K562 (cell line): ENCODE data around the gene PACC1. TPM values are rescaled to one million over a fixed set of nuclear protein-coding genes. Genes with fewer than 3 reads are reported as not detected.
A peak's percentile ranks its signal among the peaks of the same experiment; 100 is the strongest.

Experiments
- ATAC-seq: fragments of 200-7000 bp; cut with Tn5 transposase; 3 replicates; pipeline ENCODE4 v1.9.1; 2020; ENCODE audit warnings: moderate library complexity
- BruUV-seq: library from RNA; stranded (reverse); fragments of 400-500 nt; replicated peaks from 2 replicates; lab custom pipeline; 2021; lab: Mats Ljungman, UMichigan
- CTCF ChIA-PET: fragments of 300-600 bp; formaldehyde crosslinking; extraction: SDS; loops from one replicate; lab custom pipeline; 2021; ENCODE audit warnings: low intra/inter-chr PET ratio; lab: Yijun Ruan, JAX
- POLR2A ChIA-PET: fragments of 300-600, 350-650 bp; sonication (Branson Sonifier 250); formaldehyde crosslinking; extraction: SDS; loops from one replicate; lab custom pipeline; 2021; ENCODE audit warnings: antibody characterized with exemption, inconsistent platforms; lab: Yijun Ruan, JAX
- DNase-seq, 4 experiments: peaks; one replicate each; pipeline versions ENCODE4 v3.0.0 to v3.0.0-alpha.2; 2011 to 2018; ENCODE audit warnings: low spot score in 3 of 4, mixed read lengths in 3 of 4; ENCODE audit errors: extremely low read depth in 1 of 4
- FAIRE-seq: peaks from 2 replicates; lab custom pipeline; 2011; peaks lifted over from hg19 to GRCh38; lab: Jason Lieb, UNC
- H2AFZ ChIP-seq: 2 replicates; pipeline ENCODE4 v1.6.0; 2011; ENCODE audit warnings: low read depth, low read length, control low read depth, inconsistent platforms
- H3K27ac ChIP-seq: fragments of 200-600 bp; 3 replicates; pipeline ENCODE4 v1.8.0; 2011; ENCODE audit warnings: low read depth, mild to moderate bottlenecking, control low read depth, inconsistent platforms, low read length, moderate library complexity, mixed read lengths; ENCODE audit errors: extremely low read depth
- H3K27me3 ChIP-seq, 2 experiments: fragments of 300-600 bp in 1 of 2; 2 replicates in 1 of 2; 3 replicates in 1 of 2; pipeline versions ENCODE4 v1.6.0 to v1.8.0; 2011; ENCODE audit warnings: inconsistent platforms in 2 of 2, low read length in 2 of 2, mild to moderate bottlenecking in 1 of 2, mixed read lengths in 1 of 2, moderate library complexity in 1 of 2; ENCODE audit not compliant: control insufficient read depth in 2 of 2, insufficient read depth in 2 of 2
- H3K36me3 ChIP-seq: fragments of 300-600 bp; 3 replicates; pipeline ENCODE4 v1.8.0; 2011; ENCODE audit warnings: mild to moderate bottlenecking, low read length, inconsistent platforms; ENCODE audit not compliant: control insufficient read depth, insufficient read depth
- H3K4me1 ChIP-seq, 2 experiments: fragments of 200-600 bp in 1 of 2; replicated peaks in 1 of 2; 2 replicates in 1 of 2; 3 replicates in 1 of 2; pipeline versions ENCODE4 v1.5.1 to v1.8.0; 2011; ENCODE audit warnings: inconsistent platforms in 2 of 2, low read length in 2 of 2, mild to moderate bottlenecking in 1 of 2, mixed read lengths in 1 of 2, moderate library complexity in 1 of 2; ENCODE audit not compliant: control insufficient read depth in 2 of 2, insufficient read depth in 2 of 2
- H3K4me2 ChIP-seq: 2 replicates; pipeline ENCODE4 v1.6.1; 2011; ENCODE audit warnings: low read length, control low read depth, inconsistent platforms, mixed read lengths; ENCODE audit not compliant: insufficient read depth
- H3K4me3 ChIP-seq: fragments of 200-600 bp; sonication (generic), shearing (Covaris generic); 2 replicates; pipeline ENCODE4 v1.5.1; 2016; ENCODE audit warnings: control low read depth, inconsistent platforms
- H3K79me2 ChIP-seq: fragments of 200-600 bp; 3 replicates; pipeline ENCODE4 v1.8.0; 2011; ENCODE audit warnings: low read length, inconsistent platforms; ENCODE audit not compliant: control insufficient read depth, insufficient read depth
- H3K9ac ChIP-seq, 2 experiments: 2 replicates each; pipeline versions ENCODE4 v1.6.0 to v1.6.1; 2011; ENCODE audit warnings: low read depth in 2 of 2, low read length in 2 of 2, control low read depth in 1 of 2, inconsistent platforms in 1 of 2, mild to moderate bottlenecking in 1 of 2, mixed read lengths in 1 of 2; ENCODE audit not compliant: insufficient read depth in 1 of 2
- H3K9me1 ChIP-seq: one replicate; pipeline ENCODE4 v1.6.0; 2011; ENCODE audit warnings: inconsistent platforms, mild to moderate bottlenecking, low read length, moderate library complexity; ENCODE audit not compliant: control insufficient read depth, insufficient read depth
- H3K9me3 ChIP-seq: replicated peaks from 2 replicates; pipeline ENCODE4 v1.5.1; 2011; ENCODE audit warnings: low read depth, low read length, inconsistent platforms; ENCODE audit not compliant: control insufficient read depth, insufficient read depth
- H4K20me1 ChIP-seq: replicated peaks from 2 replicates; pipeline ENCODE4 v1.6.1; 2011; ENCODE audit warnings: low read length, inconsistent platforms, mixed read lengths; ENCODE audit not compliant: control insufficient read depth, insufficient read depth
- ARID1B ChIP-seq: fragments of 450-650 bp; IDR thresholded peaks from 2 replicates; pipeline ENCODE4 v1.6.1; 2016; ENCODE audit warnings: antibody characterized with exemption, mild to moderate bottlenecking, inconsistent platforms
- ATF1 ChIP-seq, 2 experiments: fragments of 450-650 bp in 1 of 2; IDR thresholded peaks; 2 replicates each; pipeline ENCODE4 v1.6.1; 2016; ENCODE audit warnings: missing compliant biosample characterization in 1 of 2, missing genetic modification characterization in 1 of 2
- BCOR ChIP-seq: fragments of 450-650 bp; IDR thresholded peaks from 2 replicates; pipeline ENCODE4 v1.6.1; 2016
- DIDO1 ChIP-seq: fragments of 450-650 bp; IDR thresholded peaks from 2 replicates; pipeline ENCODE4 v1.6.1; 2016; ENCODE audit warnings: low read depth, missing biosample characterization, missing genetic modification characterization
- ELF1 ChIP-seq: fragments of 200-800 bp; sonication (Bioruptor generic); IDR thresholded peaks from 2 replicates; pipeline ENCODE4 v1.6.1; 2016; ENCODE audit warnings: missing genetic modification characterization, missing compliant biosample characterization
- MIER1 ChIP-seq: fragments of 450-650 bp; IDR thresholded peaks from 2 replicates; pipeline ENCODE4 v1.6.1; 2016; ENCODE audit warnings: antibody characterized with exemption, mild to moderate bottlenecking, low read depth
- NR3C1 ChIP-seq: sonication (generic); formaldehyde crosslinking; IDR thresholded peaks from 2 replicates; pipeline ENCODE4 v1.8.1; 2022; ENCODE audit warnings: missing genetic modification reagents
- NRF1 ChIP-seq, 2 experiments: fragments of 450-650 bp; IDR thresholded peaks in 1 of 2; conservative IDR thresholded peaks in 1 of 2; 2 replicates each; pipeline ENCODE4 v1.6.1; 2014; ENCODE audit warnings: mild to moderate bottlenecking in 2 of 2
- RAD21 ChIP-seq, 2 experiments: fragments of 250-450 bp in 1 of 2; fragments of 450-650 bp in 1 of 2; sonication (Bioruptor Pico) in 1 of 2; formaldehyde crosslinking in 1 of 2; IDR thresholded peaks in 1 of 2; conservative IDR thresholded peaks in 1 of 2; 2 replicates each; pipeline versions ENCODE4 v1.4.0 to v1.8.0; 2020 to 2022; ENCODE audit warnings: mild to moderate bottlenecking in 2 of 2, moderate library complexity in 1 of 2
- RBM15 ChIP-seq: fragments of 200-400 bp; formaldehyde crosslinking; IDR thresholded peaks from 2 replicates; pipeline ENCODE4 v1.6.1; 2018; ENCODE audit warnings: mild to moderate bottlenecking, low read length, moderate library complexity; ENCODE audit not compliant: insufficient read depth
- RUNX1 ChIP-seq: sonication (generic); IDR thresholded peaks from 2 replicates; pipeline ENCODE4 v1.6.1; 2016; ENCODE audit warnings: antibody characterized with exemption, low read depth
- SP2 ChIP-seq: IDR thresholded peaks from 2 replicates; pipeline ENCODE4 v1.6.1; 2011; ENCODE audit warnings: mild to moderate bottlenecking, low read depth, low read length, moderate library complexity; ENCODE audit not compliant: poor library complexity, severe bottlenecking; ENCODE audit errors: extremely low read depth
- XRCC5 ChIP-seq: fragments of 200-400 bp; formaldehyde crosslinking; IDR thresholded peaks from 2 replicates; pipeline ENCODE4 v1.6.1; 2017; ENCODE audit warnings: low read depth, mild to moderate bottlenecking, low read length
- ZBTB9 ChIP-seq: fragments of 450-650 bp; formaldehyde crosslinking; IDR thresholded peaks from 2 replicates; pipeline ENCODE4 v1.4.0; 2020; ENCODE audit warnings: mild to moderate bottlenecking, moderate library complexity
- ZFP30 ChIP-seq: fragments of 250-450 bp; sonication (Bioruptor Pico); IDR thresholded peaks from 2 replicates; pipeline ENCODE4 v1.8.0; 2022; ENCODE audit warnings: moderate library complexity, mild to moderate bottlenecking, inconsistent platforms, borderline replicate concordance
- ZNF124 ChIP-seq: sonication (generic); formaldehyde crosslinking; IDR thresholded peaks from 2 replicates; pipeline ENCODE4 v1.8.1; 2022; ENCODE audit warnings: missing genetic modification reagents
- ZNF277 ChIP-seq: fragments of 250-450 bp; sonication (Bioruptor Pico); IDR thresholded peaks from 2 replicates; pipeline ENCODE4 v1.8.0; 2022; ENCODE audit warnings: inconsistent platforms, mild to moderate bottlenecking, moderate library complexity, borderline replicate concordance
- WGBS: fragments of 100-300 bp; shearing (Covaris generic); methylation state at CpG from one replicate; pipeline ENCODE4 v1.1.6; 2016; ENCODE audit warnings: low coverage, mixed read lengths; ENCODE audit not compliant: insufficient coverage; ENCODE audit errors: missing lambda C conversion rate; 5-methylcytosine and 5-hydroxymethylcytosine counted together
- in situ Hi-C: fragments of 300-500 bp; cut with MboI; formaldehyde crosslinking; loops from 4 replicates; pipeline ENCODE4 v1.15.0; 2018; ENCODE audit warnings: inconsistent platforms, mixed read lengths
- intact Hi-C: fragments of 100-400 bp; cut with micrococcal nuclease; formaldehyde crosslinking; loops from 2 replicates; pipeline ENCODE4 v1.14.2; 2022
- polyA plus RNA-seq, 8 experiments: library from polyadenylated mRNA; depleted of rRNA in 4 of 8; stranded (reverse) in 5 of 8; unstranded in 3 of 8; fragments of >200 nt; fragmentation: Nextera tagmentation in 2 of 8; fragmentation: Illumina TruSeq in 1 of 8; extraction: Ambion mirVana in 2 of 8; extraction: Trizol in 1 of 8; gene quantifications; 2 replicates each; pipeline versions ENCODE4 v1.2.1 to v1.2.3, GENCODE V29; 2011 to 2014; ENCODE audit warnings: inconsistent platforms in 1 of 8, missing spikeins in 1 of 8
- total RNA-seq, 7 experiments: library from RNA; depleted of rRNA in 6 of 7; stranded (reverse); fragments of >200 nt in 6 of 7; fragmentation: Illumina TruSeq in 2 of 7; extraction: Trizol in 2 of 7; gene quantifications; 2 replicates each; pipeline versions ENCODE4 v1.2.1 to v1.2.3, GENCODE V29; 2011 to 2021; ENCODE audit warnings: low replicate concordance in 1 of 7

Gene PACC1
- total and polyA plus RNA-seq, 9 of the 15 experiments (the other 6 are each of a cell fraction or from before 2014, with no cell fraction given): 7.1 to 19.3 (median 14.9) TPM

GRCh38 chr1:212432272-212432660 is 17.6 kb upstream of the PACC1 start (continued):
- 0 out of 4 replicates have a peak, but pooled peaks of 1 of the 2 experiments have one; percentile 18 for TF ChIP-seq RAD21 (CRISPR knock-in tag; conservative IDR thresholded peaks at IDR 0.05 in 1 of 2, IDR thresholded peaks at IDR 0.05 in 1 of 2)
- TF ChIP-seq, all 486 proteins: peak for 16

GRCh38 chr1:212431644-212432043 is 17.0 kb upstream of the PACC1 start:
- in situ Hi-C loops: no loop called here
- H4K20me1 ChIP-seq: peaks cover 8% of the 10 kb centered on the region; the same call in 1 of the 2 replicates
- FAIRE-seq (no peak), DNase-seq (no peak), ATAC-seq (no peak)
- peak overlapping the region; percentile 6 to 39; a peak in 2 of 4 replicates for H3K9ac ChIP-seq
- H3K9me1 ChIP-seq: no peaks in the 10 kb centered on the region
- TF ChIP-seq BCOR (no peak), DIDO1 (tag) (no peak), NRF1 (conservative IDR thresholded peaks at IDR 0.05 in 1 of 2, IDR thresholded peaks at IDR 0.05 in 1 of 2) (no peak), ZNF277 (no peak), SP2 (no peak), ZFP30 (CRISPR knock-in tag) (no peak), ELF1 (tag) (no peak), XRCC5 (no peak), ATF1 (CRISPR knock-in tag; IDR thresholded peaks at IDR 0.05) (no peak), ATF1 (tag; IDR thresholded peaks at IDR 0.05) (no peak), MIER1 (no peak), RBM15 (no peak), RUNX1 (no peak), NR3C1 (CRISPR knock-in tag) (no peak), ZNF124 (no peak), ZBTB9 (CRISPR knock-in tag) (no peak), ARID1B (no peak)
- TF ChIP-seq, all 486 proteins: peak for 0
- peak overlapping the region; percentile 44 for H3K4me2 ChIP-seq
- no TSS peak for BruUV-seq
- H3K79me2 ChIP-seq: peaks cover 33% of the 10 kb centered on the region
- peak overlapping the region; percentile 49 for H2AFZ ChIP-seq
- POLR2A ChIA-PET: interaction anchor here (0.5 to 1.3 kb wide), 3 partner anchors 10 to 553 kb away, joined by 3 read pairs; no protein-coding TSS in a partner anchor
- peaks cover 6% of the 10 kb centered on the region; the same call in 1 of the 3 replicates for H3K36me3 ChIP-seq
- no peaks in the 10 kb centered on the region for H3K27me3 ChIP-seq
- no peak overlapping the region for H3K4me3 ChIP-seq
- no peaks in the 10 kb centered on the region for H3K9me3 ChIP-seq
- WGBS: 74% methylated on average over 9 of the region's 9 CpGs
- H3K27ac ChIP-seq: peak overlapping the region; percentile 39; the same call in 2 of the 3 replicates
- CTCF ChIA-PET: interaction anchor here (1.1 kb wide), 1 partner anchor 16 kb away, joined by 3 read pairs; no protein-coding TSS in a partner anchor
- peaks cover 29 to 44% of the 10 kb centered on the region in 2 experiments for H3K4me1 ChIP-seq
- intact Hi-C loops: loop anchor here (2.0 kb wide), 1 partner anchor 17 kb away; the partner anchor contains the start of gene PACC1
